ENCODE measurements around the gene AKT1S1.

Gene AKT1S1

GRCh38 chr19:49844138-49845095 lies 32.7 kb downstream of the AKT1S1 start:
- ChIA-PET POLR2A (interaction anchor here (1.1 kb wide), 1 partner anchor 9 kb away, joined by 3 read pairs; no protein-coding TSS in a partner anchor), CTCF (no interaction called here)
- DNase-seq (ENCODE audit: extremely low spot score) = no peak
- no peak for TF ChIP-seq L3MBTL2 (conservative IDR thresholded peaks at IDR 0.05)
- no peak for TF ChIP-seq FOXA1 (IDR thresholded peaks at IDR 0.05)
- no peak for TF ChIP-seq ELF4 (IDR thresholded peaks at IDR 0.05)
- no peak for TF ChIP-seq CTBP1 (IDR thresholded peaks at IDR 0.05; ENCODE audit: borderline replicate concordance)
- TF ChIP-seq ARNT (IDR thresholded peaks at IDR 0.05) = no peak

- DNase-seq (ENCODE audit: extremely low spot score) = no peak
- no peak for TF ChIP-seq LEF1 (IDR thresholded peaks at IDR 0.05; ENCODE audit: borderline replicate concordance)
- TF ChIP-seq ELF4 (IDR thresholded peaks at IDR 0.05) = no peak
- TF ChIP-seq FOXM1 (IDR thresholded peaks at IDR 0.05; ENCODE audit: borderline replicate concordance) = no peak
- TF ChIP-seq ZNF384 (IDR thresholded peaks at IDR 0.05) = no peak
- no peak for TF ChIP-seq HDGF (IDR thresholded peaks at IDR 0.05; ENCODE audit: borderline replicate concordance)
- TF ChIP-seq ARNT (IDR thresholded peaks at IDR 0.05) = no peak
- TF ChIP-seq FOXK2 (IDR thresholded peaks at IDR 0.05) = no peak
- TF ChIP-seq, protein P1, sequence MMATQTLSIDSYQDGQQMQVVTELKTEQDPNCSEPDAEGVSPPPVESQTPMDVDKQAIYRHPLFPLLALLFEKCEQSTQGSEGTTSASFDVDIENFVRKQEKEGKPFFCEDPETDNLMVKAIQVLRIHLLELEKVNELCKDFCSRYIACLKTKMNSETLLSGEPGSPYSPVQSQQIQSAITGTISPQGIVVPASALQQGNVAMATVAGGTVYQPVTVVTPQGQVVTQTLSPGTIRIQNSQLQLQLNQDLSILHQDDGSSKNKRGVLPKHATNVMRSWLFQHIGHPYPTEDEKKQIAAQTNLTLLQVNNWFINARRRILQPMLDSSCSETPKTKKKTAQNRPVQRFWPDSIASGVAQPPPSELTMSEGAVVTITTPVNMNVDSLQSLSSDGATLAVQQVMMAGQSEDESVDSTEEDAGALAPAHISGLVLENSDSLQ (IDR thresholded peaks at IDR 0.05) = no peak
- TF ChIP-seq FOXA1 (IDR thresholded peaks at IDR 0.05) = no peak
- TF ChIP-seq SP1 (IDR thresholded peaks at IDR 0.05) = no peak
- ChIA-PET POLR2A (no interaction called here), CTCF (interaction anchor here (0.6 kb wide), 1 partner anchor 1007 kb away, joined by 3 read pairs; the partner anchor contains the start of gene HSD17B14)
Observed at GRCh38 chr19:49843265-49843664, 33.9 kb downstream of the AKT1S1 start.

GRCh38 chr19:49840736-49841249 lies 36.4 kb downstream of the AKT1S1 start:
- CTCF ChIA-PET = no interaction called here
- no peak for TF ChIP-seq ELF4 (IDR thresholded peaks at IDR 0.05)
- TF ChIP-seq BHLHE40 (IDR thresholded peaks at IDR 0.05; ENCODE audit: borderline replicate concordance) = no peak
- TF ChIP-seq, protein P1 (IDR thresholded peaks at IDR 0.05) = no peak
- no peak for TF ChIP-seq ZNF384 (IDR thresholded peaks at IDR 0.05)
- TF ChIP-seq SP1 (IDR thresholded peaks at IDR 0.05) = no peak
- TF ChIP-seq SUZ12 (IDR thresholded peaks at IDR 0.05) = no peak
- TF ChIP-seq NFRKB (IDR thresholded peaks at IDR 0.05) = no peak
- TF ChIP-seq CTBP1 (IDR thresholded peaks at IDR 0.05; ENCODE audit: borderline replicate concordance) = no peak
- no peak for TF ChIP-seq FOXK2 (IDR thresholded peaks at IDR 0.05)
- no peak for TF ChIP-seq FOXM1 (IDR thresholded peaks at IDR 0.05; ENCODE audit: borderline replicate concordance)
- TF ChIP-seq HDGF (IDR thresholded peaks at IDR 0.05; ENCODE audit: borderline replicate concordance) = no peak
- TF ChIP-seq ARNT (IDR thresholded peaks at IDR 0.05) = no peak
- TF ChIP-seq TARDBP (IDR thresholded peaks at IDR 0.05) = no peak
- no peak for DNase-seq (ENCODE audit: extremely low spot score)
- POLR2A ChIA-PET = no interaction called here

DNA sequence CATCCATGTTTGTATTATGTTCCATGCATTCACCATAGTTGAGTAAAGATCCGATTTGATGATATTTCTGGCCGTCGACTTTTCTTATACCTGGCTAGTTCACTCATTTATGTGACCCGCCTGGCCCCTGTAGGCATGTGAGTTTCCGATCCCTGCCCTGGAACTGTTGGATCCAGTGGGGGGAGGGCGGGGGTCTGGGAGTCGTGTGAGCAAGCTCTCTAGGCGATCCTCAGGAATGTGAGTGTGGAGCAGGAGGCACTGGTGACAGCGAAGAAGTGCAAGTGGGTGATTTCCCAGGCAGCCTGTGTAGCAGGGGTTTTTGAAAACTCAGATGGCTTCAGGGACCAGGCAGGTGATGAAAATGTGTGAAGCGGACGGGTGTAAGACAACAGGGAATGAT lies 36.8 kb downstream of the AKT1S1 start:
- POLR2A ChIA-PET = no interaction called here
- CTCF ChIA-PET = no interaction called here
- DNase-seq (ENCODE audit: extremely low spot score) = no peak
- TF ChIP-seq, protein P1 (IDR thresholded peaks at IDR 0.05) = no peak
- TF ChIP-seq FOXM1 (IDR thresholded peaks at IDR 0.05; ENCODE audit: borderline replicate concordance) (no peak), TARDBP (IDR thresholded peaks at IDR 0.05) (no peak), SP1 (IDR thresholded peaks at IDR 0.05) (no peak), ARNT (IDR thresholded peaks at IDR 0.05) (no peak), ZNF384 (IDR thresholded peaks at IDR 0.05) (no peak)

DNA sequence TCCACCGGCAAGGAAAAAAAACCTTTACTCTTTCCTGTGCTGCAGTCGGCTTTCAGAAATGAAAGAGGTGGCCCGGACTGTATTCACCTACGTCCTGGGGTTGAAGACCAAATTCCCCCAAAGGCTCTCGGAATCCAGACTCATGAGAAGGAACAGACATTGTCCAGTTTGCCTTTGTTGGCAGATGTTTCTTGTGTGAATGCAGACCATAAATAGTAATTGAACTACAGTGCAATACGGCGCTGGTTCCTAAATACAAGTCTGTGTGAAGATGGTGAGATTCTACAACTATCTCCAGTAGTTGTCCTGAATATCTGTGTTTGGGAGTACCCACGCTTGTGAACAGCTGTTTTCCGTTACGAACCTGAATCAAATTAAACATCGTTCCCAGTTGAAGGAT lies 37.4 kb downstream of the AKT1S1 start:
- ChIA-PET POLR2A (no interaction called here), CTCF (no interaction called here)
- DNase-seq (ENCODE audit: extremely low spot score) = no peak
- TF ChIP-seq ARNT (IDR thresholded peaks at IDR 0.05) = no peak

- TF ChIP-seq L3MBTL2 (conservative IDR thresholded peaks at IDR 0.05) (no peak), ARNT (IDR thresholded peaks at IDR 0.05) (no peak), FOXM1 (IDR thresholded peaks at IDR 0.05; ENCODE audit: borderline replicate concordance) (no peak), SP1 (IDR thresholded peaks at IDR 0.05) (no peak), FOXK2 (IDR thresholded peaks at IDR 0.05) (no peak), BHLHE40 (IDR thresholded peaks at IDR 0.05; ENCODE audit: borderline replicate concordance) (no peak), ELF4 (IDR thresholded peaks at IDR 0.05) (no peak), LEF1 (IDR thresholded peaks at IDR 0.05; ENCODE audit: borderline replicate concordance) (no peak), FOXA1 (IDR thresholded peaks at IDR 0.05) (no peak), SUZ12 (IDR thresholded peaks at IDR 0.05) (no peak), TARDBP (IDR thresholded peaks at IDR 0.05) (no peak), CTBP1 (IDR thresholded peaks at IDR 0.05; ENCODE audit: borderline replicate concordance) (no peak), NFRKB (IDR thresholded peaks at IDR 0.05) (no peak), ZNF384 (IDR thresholded peaks at IDR 0.05) (no peak), HDGF (IDR thresholded peaks at IDR 0.05; ENCODE audit: borderline replicate concordance) (no peak)
- TF ChIP-seq, protein P1 (IDR thresholded peaks at IDR 0.05) = no peak
- no peak for DNase-seq (ENCODE audit: extremely low spot score)
- POLR2A ChIA-PET = no interaction called here
- CTCF ChIA-PET = no interaction called here
Observed at GRCh38 chr19:49838885-49839588, 38.1 kb downstream of the AKT1S1 start.

All from HEK293T (cell line).